CD4-positive, alpha-beta T cell treated with Interleukin-17A for 1 hour (primary cell): ENCODE results near the gene MPP7.

Source experiments
- DNase-seq: peaks from one replicate; pipeline ENCODE4 v3.0.0-alpha.2; 2020

The MPP7 gene

DNA sequence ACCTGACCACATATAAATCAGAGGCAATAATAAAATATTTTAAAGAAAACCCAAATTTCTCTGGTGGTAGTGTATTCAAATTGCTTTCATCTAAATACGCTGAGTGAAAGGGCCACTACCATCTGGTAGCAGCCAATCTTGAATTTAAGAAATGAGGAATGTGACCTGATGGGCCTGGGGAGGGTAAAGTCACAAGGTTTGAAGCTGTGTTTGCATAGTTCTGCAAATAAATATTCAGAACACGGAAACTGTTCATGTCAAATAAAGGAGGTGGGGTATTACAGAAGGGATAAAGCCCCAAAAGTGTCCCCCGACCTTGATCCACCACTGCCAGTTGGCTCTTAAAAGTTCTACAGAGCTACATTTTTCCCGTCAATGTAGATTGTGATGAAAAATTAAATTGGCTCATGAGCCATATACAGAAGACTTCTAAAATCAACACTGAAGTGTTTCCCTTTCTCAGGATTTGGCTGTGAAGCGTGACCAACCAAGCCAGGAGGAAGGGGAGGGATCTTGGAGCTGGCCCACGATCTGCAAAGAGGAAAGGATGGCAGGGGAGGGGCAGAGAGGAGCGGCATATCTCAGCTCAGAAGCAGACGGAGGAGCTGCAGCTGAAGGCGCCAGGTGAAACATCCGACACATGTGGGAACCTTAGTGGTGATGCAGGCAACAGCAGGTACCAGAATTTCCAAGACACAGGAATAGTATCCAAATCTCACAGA, 39.6 kb downstream of the MPP7 start:
- DNase-seq = no peak

DNA sequence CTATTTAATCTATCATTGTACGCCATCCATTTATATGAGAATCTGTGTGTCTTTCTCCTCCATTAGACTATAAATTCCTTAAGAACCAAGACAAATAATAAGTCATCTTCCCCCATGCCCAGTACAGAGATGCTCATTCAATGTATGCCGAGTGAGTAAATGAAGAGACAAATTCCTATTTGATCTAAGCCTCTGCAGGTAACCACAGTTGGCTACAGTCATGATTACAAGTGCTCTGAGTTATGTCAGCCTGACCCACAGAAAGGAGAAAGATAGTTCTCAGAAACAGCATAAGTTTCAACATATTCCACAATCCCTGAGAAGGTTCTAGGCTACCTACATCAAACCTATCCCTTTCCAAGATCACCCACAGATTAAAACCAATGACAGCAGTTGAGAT, 46.1 kb downstream of the MPP7 start:
- DNase-seq = no peak

DNA sequence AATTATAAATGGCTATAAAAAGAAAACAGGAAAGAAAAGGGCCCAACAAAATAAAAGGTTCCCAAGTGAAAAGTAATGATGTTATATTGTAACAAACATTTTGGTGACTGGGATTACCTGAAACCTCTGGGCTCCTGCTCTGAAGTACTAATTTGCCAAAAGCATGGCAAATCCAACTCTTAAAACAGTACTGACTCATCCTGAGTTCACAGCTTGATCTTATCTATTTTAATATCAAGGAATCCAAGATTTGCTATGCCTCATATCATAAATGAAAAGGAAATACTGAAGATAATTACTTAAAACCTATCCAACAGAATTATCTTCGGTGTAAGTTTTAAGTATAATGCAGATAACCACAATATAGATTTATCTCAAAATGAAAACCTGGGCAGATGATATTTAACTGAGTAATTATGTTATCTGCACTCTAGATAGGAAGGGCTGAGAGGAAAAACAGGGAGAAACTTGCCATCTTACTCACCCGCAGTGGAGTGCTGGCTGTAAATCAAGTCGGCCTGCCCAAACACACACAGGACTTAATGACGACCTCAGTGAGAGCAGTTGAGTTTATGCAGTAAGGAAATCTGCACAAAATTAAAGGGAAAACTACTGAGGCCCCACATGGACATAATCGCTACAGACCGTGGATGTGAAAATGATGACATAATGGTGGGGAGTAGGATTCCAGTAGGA, 48.4 kb downstream of the MPP7 start:
- no peak for DNase-seq

- DNase-seq = no peak
Measured at GRCh38 chr10:28253169-28253785, 49.6 kb downstream of the MPP7 start.
